ENCODE data around the gene BORA.

The BORA gene

DNA sequence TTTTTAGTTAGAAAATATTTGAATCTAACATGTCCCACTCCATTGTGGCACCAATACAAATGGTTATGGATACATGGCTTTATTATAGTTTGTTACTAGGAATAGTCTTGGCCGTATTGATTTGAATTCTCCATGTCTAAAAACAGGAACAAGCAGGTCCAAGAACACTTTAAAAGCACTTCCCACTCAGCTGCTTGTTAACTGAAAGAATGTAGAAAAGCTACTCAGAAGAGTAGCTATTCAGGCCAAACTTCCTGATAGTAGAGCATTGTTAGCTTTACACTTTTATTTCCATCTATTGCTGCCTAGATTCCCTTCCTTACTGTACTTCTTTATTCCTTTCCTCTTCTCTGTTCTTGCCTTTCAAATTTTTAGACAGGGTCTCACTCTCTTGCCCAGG lies 61.1 kb downstream of the BORA start:
- TF ChIP-seq, protein P1, sequence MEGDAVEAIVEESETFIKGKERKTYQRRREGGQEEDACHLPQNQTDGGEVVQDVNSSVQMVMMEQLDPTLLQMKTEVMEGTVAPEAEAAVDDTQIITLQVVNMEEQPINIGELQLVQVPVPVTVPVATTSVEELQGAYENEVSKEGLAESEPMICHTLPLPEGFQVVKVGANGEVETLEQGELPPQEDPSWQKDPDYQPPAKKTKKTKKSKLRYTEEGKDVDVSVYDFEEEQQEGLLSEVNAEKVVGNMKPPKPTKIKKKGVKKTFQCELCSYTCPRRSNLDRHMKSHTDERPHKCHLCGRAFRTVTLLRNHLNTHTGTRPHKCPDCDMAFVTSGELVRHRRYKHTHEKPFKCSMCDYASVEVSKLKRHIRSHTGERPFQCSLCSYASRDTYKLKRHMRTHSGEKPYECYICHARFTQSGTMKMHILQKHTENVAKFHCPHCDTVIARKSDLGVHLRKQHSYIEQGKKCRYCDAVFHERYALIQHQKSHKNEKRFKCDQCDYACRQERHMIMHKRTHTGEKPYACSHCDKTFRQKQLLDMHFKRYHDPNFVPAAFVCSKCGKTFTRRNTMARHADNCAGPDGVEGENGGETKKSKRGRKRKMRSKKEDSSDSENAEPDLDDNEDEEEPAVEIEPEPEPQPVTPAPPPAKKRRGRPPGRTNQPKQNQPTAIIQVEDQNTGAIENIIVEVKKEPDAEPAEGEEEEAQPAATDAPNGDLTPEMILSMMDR (IDR thresholded peaks at IDR 0.05; ENCODE audit: low read depth, low read length): no peak
- DNase-seq (ENCODE audit: low read depth in 2 of 2): no peak
- H3K4me3 ChIP-seq (replicated peaks in 1 of 2; ENCODE audit: low read depth in 2 of 2, low read length in 2 of 2): no peak overlapping the region

DNA sequence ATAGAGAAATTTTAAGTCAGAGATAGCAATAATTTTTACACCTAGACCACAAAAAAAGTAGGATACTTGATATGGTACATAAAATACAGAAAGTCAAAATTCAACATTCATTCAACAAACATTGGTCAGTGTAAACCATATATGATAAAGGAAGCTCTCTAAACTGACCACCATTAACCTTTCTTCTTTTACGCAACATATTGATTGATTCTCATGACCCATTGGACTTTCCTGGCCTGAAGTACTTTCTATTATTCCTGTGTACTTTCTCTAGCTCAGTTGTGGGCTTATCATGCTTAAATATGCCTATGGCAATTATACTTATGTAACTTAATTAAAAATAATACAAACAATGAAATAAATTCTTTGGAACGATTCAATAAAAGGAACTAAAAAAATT lies 64.9 kb downstream of the BORA start:
- DNase-seq (ENCODE audit: low read depth in 2 of 2): no peak
- TF ChIP-seq, protein P1 (IDR thresholded peaks at IDR 0.05; ENCODE audit: low read depth, low read length): no peak
- H3K4me3 ChIP-seq (replicated peaks in 1 of 2; ENCODE audit: low read depth in 2 of 2, low read length in 2 of 2): no peak overlapping the region

DNA sequence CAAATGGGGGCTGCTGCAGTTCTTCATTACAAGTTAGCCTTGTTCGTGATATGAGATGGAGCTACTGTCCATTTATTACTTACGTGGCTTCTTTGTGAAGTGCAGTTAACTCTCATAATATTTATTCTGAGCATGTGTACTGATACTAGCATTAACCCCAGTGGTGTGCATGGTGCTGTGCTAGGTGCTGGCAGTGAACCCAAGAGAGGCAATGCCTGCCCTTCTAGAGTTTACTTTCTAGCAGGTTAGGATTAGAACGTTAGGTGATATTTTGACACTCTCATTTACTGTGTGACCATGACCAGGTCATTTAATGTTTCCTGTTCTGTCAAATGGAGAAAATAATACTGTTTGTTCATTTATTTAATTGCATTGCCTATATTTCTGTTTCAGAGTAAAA lies 71.1 kb downstream of the BORA start:
- H3K4me3 ChIP-seq (replicated peaks in 1 of 2; ENCODE audit: low read depth in 2 of 2, low read length in 2 of 2): no peak overlapping the region
- DNase-seq (ENCODE audit: low read depth in 2 of 2): no peak
- TF ChIP-seq, protein P1 (IDR thresholded peaks at IDR 0.05; ENCODE audit: low read depth, low read length): no peak

DNA sequence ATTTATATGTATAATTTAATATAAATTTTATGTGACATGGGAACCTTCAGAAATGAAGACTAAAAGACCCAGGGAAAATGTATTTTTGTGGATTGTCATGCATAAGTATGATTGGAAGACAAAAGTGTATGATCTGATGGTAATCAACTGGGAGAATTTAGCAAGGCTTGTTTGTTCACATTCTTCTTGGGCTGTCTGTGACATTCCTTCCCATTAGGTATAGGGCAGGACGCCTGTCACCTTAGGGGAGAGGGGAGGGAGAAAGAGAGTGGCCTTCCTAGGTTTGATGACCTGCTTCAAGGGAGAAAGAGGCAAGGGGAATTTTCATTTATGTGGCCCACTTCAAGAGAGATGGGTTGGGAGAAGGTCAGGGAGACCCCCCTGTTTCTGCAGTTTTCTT lies 76.6 kb downstream of the BORA start:
- no peak overlapping the region for H3K4me3 ChIP-seq (replicated peaks in 1 of 2; ENCODE audit: low read depth in 2 of 2, low read length in 2 of 2)
- TF ChIP-seq, protein P1 (IDR thresholded peaks at IDR 0.05; ENCODE audit: low read depth, low read length): no peak
- no peak for DNase-seq (ENCODE audit: low read depth in 2 of 2)

Measured in cardiac fibroblast (primary cell).